NOMO-1 (cell line): ENCODE results near the gene INPPL1.

ENCODE experiments used
- DNase-seq, 2 experiments: peaks; one replicate each; lab custom pipeline; 2025; ENCODE audit not compliant: unreplicated experiment in 2 of 2; lab: John Stamatoyannopoulos, UW

Gene INPPL1

DNA sequence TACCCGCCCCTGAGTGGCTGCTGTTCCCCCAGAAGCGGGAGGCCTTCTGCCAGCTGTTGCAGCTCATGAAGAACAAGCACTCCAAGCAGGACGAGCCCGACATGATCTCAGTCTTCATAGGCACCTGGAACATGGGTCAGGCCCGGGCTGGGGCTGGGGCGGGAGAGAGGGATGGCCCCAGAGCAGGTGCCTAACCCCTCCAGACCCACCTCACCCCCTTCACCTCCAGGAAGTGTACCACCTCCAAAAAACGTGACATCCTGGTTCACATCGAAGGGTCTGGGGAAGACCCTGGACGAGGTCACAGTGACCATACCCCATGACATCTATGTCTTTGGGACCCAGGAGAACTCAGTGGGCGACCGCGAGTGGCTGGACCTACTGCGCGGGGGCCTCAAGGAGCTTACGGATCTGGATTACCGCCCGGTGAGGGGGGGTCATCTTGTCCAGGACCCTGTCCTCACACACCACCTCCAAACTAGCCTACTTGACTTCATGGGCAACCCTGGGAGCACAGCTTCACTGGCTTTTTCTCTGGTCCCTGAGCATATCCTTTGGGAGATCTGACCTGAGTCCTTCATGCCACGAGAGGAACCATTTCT, 6.3 kb downstream of the INPPL1 start:
- DNase-seq: no peak

DNA sequence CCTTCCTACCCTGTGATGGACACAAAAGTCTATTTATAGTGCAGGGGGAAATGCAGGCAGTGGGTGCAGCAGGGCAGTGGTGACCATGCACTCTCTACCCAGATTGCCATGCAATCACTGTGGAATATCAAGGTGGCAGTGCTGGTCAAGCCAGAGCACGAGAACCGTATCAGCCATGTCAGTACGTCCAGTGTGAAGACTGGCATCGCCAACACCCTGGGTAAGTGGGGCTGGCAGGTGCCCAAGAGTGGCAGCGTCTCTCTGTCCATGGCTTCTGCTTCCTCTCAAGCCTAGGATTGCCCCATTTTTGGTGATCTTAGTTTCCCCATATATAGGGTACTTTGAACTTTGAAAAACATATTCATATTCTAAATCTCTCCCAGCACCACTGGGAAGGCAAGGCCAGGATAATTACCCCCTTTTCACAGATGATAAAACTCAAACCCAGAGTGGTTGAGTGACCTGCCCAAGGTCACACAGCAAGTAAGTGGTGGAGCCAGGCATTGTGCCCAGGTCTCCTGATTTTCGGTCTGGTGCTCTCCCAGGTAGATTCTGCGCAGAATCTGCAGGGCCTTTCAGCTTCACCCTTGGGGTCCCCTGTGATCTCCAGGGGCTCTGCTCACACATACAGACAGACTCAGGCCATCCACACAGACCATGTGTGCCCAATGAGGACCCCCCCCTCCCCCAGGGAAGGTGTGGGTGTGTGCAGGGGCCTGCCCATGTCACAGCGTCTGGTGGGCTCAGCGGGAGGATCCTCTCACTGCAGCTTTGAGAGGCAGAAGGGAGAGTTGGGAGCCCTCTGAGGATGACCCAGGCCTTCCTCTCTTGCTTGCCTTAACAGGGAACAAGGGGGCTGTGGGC, 7.1 kb downstream of the INPPL1 start:
- DNase-seq: no peak

DNA sequence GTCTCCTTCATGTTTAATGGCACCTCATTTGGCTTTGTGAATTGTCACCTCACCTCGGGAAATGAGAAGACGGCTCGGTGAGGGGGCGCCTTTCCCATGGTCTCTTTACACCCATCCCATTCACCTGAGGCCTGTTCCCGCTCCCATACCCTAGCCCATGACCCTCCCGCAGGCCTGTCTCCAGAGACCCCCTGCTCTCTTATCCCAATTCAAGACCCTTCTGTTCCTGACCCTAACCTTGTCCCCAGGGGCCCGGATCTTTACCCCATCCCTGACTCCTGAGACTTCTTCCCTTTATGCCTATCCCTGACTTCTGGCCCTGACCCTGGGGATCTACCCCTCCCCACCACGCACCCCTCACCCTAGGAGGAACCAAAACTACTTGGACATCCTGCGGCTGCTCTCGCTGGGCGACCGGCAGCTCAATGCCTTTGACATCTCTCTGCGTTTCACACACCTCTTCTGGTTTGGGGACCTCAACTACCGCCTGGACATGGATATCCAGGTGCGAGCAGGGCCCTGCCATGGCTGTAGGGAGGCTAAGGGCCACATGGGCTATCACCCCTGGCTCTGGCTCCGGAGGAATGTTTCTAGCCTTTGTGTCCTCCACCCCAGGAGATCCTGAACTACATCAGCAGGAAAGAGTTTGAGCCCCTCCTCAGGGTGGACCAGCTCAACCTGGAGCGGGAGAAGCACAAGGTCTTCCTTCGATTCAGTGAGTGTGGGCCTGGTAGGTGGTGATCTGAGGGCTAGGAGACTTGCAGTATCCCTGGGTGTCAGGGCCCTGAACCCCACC, 7.9 kb downstream of the INPPL1 start:
- DNase-seq: no peak

DNA sequence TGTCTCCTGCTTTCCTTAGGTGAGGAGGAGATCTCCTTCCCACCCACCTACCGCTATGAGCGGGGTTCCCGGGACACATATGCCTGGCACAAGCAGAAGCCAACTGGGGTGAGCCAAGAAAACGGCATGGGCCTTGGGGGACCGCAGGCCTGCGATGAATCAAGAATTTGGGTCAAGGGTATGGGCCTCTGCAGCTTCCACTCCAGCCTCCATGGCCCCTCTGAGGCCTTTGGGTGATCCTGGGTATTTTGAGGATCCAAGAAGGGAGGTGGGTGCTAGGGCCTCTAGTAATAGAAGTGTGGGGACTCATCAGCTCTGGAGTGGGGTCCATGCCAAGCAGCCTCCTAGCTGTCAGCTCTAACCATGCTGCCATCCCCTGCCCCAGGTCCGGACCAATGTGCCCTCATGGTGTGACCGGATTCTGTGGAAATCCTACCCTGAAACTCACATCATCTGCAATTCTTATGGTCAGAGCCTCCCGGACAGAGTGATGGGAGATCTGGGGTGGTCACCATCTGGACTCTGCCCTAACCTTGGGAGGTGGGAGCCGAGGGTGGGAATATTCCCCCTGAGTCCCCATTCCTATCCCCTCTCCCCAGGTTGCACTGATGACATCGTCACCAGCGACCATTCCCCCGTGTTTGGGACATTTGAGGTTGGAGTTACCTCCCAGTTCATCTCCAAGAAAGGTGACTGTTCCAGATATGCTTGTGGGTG, 8.6 kb downstream of the INPPL1 start:
- DNase-seq: no peak

DNA sequence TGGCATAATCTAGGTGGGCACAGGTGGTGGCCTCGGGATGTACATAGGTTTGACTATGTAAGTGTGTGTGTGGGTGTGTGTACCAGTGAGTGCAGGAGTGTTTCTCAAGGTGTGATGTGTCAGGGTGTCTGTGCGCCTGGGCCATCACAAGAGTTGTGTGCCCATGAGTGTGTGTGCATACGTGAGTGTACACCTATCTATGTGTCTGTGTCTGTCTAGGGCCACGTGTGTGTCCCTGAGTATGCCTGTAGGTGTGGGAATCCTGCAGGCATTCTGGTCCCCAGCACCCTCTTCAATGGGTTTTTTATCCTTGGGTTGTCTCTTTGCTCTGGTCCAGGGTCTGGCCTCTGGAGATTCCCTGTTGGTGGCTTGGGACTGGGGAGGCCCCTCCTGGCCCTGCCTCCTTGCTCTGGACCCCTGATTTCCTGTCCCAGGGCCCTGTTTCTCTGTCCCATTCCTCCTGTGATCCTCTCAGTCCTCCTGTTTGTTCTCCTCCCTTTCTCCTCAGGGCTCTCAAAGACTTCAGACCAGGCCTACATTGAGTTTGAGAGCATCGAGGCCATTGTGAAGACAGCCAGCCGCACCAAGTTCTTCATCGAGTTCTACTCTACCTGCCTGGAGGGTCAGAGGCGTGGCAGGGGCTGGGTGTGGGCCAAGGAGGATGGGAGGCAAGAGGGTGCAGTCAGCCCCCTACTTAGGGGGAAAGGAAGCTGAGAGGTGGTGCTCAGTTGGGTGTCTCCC, 9.4 kb downstream of the INPPL1 start:
- no peak for DNase-seq

DNA sequence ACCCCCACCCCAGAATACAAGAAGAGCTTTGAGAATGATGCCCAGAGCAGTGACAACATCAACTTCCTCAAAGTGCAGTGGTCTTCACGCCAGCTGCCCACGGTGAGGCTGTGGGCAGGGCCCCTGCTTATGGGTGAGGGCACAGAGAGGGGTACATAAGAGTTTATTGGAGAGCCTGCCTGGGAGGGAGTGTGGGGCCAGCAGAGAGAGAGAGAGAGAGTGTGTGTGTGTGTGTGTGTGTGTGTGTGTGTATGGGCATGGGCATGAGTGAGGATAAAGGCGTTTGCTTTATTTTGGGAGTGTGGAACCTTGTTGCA, 9.9 kb downstream of the INPPL1 start:
- DNase-seq: no peak

DNA sequence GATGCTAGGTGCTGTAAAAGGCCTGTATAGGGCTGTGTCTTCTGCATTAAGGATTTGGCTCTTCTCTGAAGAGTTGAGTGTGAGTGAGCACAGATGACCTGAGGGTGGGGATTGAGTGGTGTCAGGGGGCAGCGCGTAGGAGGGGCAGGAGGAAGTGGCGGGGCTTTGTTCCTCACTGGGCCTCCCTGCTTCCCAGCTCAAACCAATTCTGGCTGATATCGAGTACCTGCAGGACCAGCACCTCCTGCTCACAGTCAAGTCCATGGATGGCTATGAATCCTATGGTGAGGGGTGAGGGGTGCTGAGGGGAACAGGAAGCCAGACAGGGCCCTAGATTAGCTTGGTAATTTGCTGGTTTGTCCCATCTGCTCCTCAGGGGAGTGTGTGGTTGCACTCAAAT, 10.4 kb downstream of the INPPL1 start:
- DNase-seq: no peak

DNA sequence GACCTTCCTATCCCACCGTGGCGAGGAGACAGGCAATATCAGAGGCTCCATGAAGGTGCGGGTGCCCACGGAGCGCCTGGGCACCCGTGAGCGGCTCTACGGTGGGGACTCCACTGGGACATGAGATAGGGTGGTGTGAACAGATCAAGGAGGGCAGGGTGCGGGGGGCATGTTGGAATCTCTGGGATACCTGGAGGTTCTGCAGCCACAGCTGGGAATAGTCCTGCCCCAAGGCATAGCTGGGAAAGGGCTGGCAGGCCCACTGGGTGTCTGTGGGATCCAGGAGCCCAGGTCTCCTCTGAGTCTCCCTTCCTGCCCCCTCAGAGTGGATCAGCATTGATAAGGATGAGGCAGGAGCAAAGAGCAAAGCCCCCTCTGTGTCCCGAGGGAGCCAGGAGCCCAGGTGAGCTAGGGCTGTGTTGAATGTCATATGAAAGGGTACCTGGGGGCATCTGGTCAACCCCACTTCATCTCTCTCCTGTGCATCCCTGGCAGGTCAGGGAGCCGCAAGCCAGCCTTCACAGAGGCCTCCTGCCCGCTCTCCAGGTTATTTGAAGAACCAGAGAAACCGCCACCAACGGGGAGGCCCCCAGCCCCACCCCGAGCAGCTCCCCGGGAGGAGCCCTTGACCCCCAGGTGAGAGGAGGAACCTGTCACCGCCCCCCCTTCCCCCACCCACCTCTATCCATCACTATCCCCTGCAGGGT, 10.9 kb downstream of the INPPL1 start:
- no peak for DNase-seq

DNA sequence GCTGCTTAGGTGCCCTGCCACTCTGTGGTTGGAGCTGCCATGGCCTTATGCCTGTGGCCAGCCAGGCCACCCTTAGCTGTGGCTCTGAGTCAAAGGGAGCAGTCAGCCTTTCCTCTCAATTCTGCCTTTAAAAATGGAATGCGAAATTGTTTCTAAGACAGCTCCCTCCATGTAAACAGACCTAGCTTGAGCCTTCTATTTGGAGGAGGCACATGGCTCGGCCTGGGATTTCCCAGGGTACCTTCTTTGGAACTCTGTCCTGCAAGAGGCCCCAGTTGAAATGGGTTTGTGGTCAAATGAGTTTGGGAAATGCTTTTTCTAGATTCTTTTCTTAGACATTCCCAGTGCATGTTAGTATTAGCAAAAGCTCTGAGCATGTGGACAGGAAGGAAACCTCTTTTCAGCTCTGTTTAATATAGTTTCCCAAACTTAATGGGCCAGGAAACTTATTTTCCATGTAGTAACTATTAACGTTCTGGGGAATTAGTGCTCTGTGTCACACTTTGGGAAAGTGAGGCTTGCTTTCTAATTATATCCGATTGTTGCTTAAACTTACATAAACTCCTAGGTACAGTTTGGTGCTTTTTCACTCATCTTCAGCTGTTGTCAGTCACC, 11.6 kb downstream of the INPPL1 start:
- no peak for DNase-seq

DNA sequence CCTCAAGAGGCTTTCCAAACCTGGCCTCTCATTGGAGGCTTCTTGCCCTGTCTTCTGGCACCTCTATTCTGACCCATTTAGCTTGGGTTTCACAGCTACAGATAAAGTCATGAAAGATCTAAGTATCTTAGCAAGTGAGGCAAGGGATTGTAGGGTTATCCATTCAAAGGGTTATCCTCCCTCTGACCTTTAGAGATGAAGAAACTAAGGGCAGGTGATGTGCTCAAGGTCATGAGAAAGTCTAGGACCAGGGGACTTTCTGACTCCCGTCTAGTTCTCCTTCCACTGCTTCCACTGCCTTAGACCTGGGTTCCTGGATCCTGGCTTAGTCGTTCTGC, 12.2 kb downstream of the INPPL1 start:
- no peak for DNase-seq

DNA sequence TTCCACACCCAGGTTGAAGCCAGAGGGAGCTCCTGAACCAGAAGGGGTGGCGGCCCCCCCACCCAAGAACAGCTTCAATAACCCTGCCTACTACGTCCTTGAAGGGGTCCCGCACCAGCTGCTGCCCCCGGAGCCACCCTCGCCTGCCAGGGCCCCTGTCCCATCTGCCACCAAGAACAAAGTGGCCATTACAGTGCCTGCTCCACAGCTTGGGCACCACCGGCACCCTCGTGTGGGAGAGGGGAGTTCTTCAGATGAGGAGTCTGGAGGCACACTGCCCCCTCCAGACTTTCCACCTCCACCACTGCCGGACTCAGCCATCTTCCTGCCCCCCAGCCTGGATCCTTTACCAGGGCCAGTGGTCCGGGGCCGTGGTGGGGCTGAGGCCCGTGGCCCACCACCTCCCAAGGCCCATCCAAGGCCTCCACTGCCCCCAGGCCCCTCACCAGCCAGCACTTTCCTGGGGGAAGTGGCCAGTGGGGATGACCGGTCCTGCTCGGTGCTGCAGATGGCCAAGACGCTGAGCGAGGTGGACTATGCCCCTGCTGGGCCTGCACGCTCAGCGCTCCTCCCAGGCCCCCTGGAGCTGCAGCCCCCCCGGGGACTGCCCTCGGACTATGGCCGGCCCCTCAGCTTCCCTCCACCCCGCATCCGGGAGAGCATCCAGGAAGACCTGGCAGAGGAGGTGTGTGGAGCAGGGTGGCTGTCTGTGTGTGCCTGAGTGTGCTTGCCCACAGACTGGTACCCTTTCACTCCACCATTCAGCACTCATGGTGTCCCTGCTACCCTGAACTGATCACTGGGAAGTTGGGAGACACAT, 12.8 kb downstream of the INPPL1 start:
- DNase-seq: no peak

DNA sequence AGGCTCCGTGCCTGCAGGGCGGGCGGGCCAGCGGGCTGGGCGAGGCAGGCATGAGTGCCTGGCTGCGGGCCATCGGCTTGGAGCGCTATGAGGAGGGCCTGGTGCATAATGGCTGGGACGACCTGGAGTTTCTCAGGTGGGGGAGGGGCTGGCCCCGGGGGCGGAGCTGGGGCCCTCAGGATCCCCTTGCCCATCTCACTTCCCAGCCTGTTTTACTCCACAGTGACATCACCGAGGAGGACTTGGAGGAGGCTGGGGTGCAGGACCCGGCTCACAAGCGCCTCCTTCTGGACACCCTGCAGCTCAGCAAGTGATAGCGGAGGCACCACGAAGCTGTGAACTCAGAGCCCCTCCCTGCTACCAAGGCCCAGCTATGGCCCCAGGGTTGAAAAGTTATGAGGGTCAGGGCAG, 13.5 kb downstream of the INPPL1 start:
- peak; percentile 51 to 54 for DNase-seq

DNA sequence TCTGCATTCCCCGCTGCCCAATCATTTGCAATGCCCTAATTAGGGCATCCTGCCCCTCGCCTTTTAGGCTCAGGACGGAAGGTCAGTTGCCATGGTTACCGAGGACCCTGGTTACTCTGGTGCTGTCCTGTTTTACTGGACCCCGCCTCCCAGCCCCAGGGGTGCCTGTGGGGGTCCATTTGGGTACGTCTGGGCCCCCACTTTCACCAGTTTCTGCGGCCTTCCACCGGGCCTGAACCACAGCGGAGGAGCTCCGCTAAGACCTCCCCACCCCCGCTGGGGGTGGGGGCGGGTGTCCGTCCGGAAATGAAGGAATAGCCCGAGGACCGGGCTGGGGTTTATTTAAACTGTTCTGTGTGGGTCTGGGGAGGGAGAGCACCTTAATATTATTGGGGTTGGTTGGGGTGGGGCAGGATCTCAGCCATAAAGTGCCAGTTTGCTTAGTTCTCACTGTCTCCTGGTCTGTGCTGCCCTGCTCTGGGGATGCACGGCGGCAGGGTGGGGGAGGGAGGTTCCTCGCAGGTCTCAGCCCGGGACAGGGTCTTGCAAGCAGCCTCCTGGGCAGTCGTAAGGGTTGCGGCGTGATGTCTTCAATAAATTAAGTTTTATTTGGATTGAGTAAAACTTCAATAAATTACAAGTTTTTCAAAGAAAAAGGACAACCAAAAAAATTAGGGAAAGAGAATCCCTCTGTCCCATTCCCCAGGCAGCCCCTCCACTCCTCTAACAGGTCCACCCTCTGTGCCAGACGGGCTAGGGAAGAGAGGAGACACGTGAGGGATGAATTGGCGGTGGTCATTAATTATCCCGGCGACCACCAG, 14.1 kb downstream of the INPPL1 start:
- DNase-seq: no peak

DNA sequence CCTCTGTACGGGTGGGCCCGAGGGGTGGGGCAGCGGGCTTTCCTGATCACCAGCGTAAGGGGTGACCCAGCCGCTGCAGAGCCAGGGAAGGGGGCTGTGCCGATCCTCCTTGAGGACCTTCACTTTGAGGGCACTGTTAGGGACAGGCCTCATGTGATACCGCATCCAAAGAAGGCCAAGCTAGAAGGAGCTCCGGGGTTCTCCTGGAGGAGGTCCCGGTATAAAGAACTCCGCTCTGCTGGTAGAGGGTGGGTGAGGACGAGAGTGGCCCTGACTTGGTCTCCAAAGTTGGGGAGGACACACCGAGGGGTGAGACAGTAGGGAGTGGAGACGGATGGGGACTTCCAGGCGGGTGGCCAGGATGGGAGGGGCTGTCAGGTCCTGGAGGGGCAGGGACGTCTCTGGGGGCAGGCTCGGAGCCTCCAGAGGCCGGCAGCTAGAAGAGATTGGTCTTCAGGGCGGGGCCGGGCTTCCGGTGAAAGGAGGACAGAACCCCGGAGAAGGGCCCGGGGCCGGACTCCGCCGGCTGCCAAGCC, 14.8 kb downstream of the INPPL1 start:
- peak; percentile 23 to 34 for DNase-seq

DNA sequence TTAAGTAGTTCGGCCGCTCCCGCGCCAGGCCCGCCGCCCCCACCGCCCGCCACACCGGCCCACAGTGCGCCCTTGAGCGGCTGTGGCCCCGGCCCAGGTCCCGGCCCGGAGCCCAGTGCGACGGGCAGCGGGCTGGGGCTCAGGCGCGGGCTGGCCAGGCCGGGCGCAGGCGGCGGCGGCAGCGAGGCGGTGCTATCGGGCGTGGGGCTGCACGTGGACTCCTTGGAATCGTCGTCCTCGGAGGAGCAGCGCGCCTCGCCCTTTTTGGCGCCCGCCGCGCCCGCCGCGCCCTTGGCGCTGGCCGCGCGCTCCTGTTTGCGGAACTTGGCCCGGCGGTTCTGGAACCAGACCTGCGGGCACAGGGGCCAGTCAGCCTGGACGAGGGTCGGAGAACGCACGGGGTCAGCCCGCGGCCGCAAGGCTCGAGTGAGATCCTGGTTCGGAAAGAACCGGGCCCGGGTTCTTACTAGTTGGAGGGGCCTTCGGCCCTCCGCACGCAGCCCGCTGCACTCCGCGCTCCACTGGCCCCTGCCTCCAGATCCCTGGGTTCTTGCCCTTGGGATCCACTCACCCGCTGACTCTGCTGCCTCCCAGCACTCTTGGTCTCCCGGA, 15.4 kb downstream of the INPPL1 start:
- DNase-seq: peak; percentile 34

DNA sequence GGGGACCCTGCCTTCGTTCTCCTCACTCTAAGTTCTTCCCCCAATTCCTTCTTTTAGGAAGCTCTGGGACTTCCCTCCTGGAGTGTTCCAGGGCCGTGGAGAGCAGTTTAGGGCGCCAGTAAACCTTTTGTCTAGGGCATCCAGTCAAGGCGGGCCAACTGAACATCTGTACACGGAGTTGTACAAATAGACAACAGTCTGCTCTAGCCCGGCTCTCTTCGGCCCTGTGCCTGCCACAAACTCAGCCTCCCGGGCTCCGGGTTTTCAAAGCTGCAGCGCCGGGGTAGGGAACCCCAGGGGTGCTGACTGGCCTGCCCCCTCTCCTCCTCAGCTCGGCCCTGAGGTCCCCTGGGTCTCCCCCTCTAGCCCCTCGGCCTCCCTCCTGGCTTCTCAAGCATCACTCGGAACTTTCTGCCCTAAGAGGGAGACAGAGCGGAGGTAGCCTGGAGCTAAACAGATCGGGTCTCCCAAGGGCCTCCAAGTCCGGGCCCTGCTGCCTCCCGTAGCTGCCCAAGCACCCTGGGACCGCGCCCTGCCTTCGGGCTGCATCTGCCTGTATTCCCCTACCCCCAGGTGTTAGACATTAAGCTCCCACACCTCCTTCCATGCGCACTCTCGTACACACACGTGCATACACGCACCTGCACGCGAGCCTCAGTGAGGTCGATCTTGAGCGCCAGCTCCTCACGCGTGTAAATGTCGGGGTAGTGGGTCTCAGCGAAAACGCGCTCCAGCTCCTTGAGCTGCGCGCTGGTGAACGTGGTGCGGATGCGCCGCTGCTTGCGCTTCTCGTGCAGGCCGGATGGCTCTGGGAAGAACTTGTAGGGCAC, 16.1 kb downstream of the INPPL1 start:
- DNase-seq: no peak
